PC-3 (cell line): Measurements from ENCODE around the gene GPA33.

Experiments
- EZH2phosphoT487 ChIP-seq: fragments of 300-600 bp; sonication (generic); IDR thresholded peaks from 2 replicates; pipeline ENCODE4 v1.6.1; 2018; ENCODE audit warnings: mild to moderate bottlenecking, antibody characterized with exemption, low read length, borderline replicate concordance
- TF ChIP-seq, protein P1 (sequence below): fragments of 300-600 bp; sonication (generic); conservative IDR thresholded peaks from 2 replicates; pipeline ENCODE4 v1.5.1; 2017; ENCODE audit warnings: antibody characterized with exemption, low read depth, mild to moderate bottlenecking, low read length

DNA sequence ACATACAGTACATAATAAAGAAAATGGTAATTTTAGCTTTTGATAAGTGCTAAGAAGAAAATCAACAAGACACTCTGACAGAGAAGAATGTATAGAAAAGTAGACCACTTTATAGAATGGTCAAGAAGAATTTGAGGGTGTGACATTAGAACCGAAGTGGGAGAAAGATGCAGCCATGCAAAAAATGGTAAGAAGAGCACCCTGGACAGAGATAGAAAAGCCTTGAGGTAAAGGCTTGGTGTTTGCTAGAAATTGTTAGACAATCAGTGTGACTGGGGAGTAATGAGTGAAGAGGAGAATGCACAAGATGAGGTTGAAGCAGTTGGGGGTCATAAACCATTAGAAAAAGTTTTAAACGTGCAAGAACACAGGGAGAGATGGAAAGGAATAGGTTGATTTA lies 77.6 kb downstream of the GPA33 start:
- TF ChIP-seq, protein P1, sequence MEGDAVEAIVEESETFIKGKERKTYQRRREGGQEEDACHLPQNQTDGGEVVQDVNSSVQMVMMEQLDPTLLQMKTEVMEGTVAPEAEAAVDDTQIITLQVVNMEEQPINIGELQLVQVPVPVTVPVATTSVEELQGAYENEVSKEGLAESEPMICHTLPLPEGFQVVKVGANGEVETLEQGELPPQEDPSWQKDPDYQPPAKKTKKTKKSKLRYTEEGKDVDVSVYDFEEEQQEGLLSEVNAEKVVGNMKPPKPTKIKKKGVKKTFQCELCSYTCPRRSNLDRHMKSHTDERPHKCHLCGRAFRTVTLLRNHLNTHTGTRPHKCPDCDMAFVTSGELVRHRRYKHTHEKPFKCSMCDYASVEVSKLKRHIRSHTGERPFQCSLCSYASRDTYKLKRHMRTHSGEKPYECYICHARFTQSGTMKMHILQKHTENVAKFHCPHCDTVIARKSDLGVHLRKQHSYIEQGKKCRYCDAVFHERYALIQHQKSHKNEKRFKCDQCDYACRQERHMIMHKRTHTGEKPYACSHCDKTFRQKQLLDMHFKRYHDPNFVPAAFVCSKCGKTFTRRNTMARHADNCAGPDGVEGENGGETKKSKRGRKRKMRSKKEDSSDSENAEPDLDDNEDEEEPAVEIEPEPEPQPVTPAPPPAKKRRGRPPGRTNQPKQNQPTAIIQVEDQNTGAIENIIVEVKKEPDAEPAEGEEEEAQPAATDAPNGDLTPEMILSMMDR = no peak
- TF ChIP-seq EZH2phosphoT487 = no peak
